Keratinocyte (primary cell): ENCODE results near the gene GTF3C5. TPM values are rescaled to one million over a fixed set of nuclear protein-coding genes. Genes with fewer than 3 reads are reported as not detected.
"Not testable (repeated sequence)": the region's sequence is repeated elsewhere in the genome, so short reads cannot be mapped to it uniquely, and the experiment has no call there.

Experiments used
- DNase-seq: peaks from one replicate; pipeline ENCODE4 v3.0.0-alpha.2; 2011; ENCODE audit warnings: low read depth, missing footprints, low spot score
- FAIRE-seq: peaks from 2 replicates; lab custom pipeline; 2011; peaks lifted over from hg19 to GRCh38; lab: Jason Lieb, UNC
- H2AFZ ChIP-seq: 2 replicates; pipeline ENCODE4 v1.6.0; 2012; ENCODE audit warnings: low read length, control low read depth, inconsistent platforms; ENCODE audit not compliant: control insufficient read depth
- H3K27ac ChIP-seq: 2 replicates; pipeline ENCODE4 v1.5.1; 2011; ENCODE audit warnings: low read length; ENCODE audit not compliant: control insufficient read depth, insufficient read depth
- H3K27me3 ChIP-seq: 3 replicates; pipeline ENCODE4 v1.6.0; 2011; ENCODE audit warnings: low read length; ENCODE audit not compliant: control insufficient read depth, insufficient read depth; ENCODE audit errors: extremely low read depth
- H3K36me3 ChIP-seq, 2 experiments: 2 replicates in 1 of 2; 3 replicates in 1 of 2; pipeline ENCODE4 v1.5.1; 2011; ENCODE audit warnings: low read length in 2 of 2, mild to moderate bottlenecking in 1 of 2; ENCODE audit not compliant: control insufficient read depth in 2 of 2, insufficient read depth in 2 of 2; ENCODE audit errors: extremely low read depth in 1 of 2
- H3K4me1 ChIP-seq: 3 replicates; pipeline ENCODE4 v1.5.1; 2011; ENCODE audit warnings: low read length; ENCODE audit not compliant: control insufficient read depth, insufficient read depth; ENCODE audit errors: extremely low read depth
- H3K4me2 ChIP-seq: 3 replicates; pipeline ENCODE4 v1.6.0; 2011; ENCODE audit warnings: low read depth, low read length; ENCODE audit not compliant: control insufficient read depth, insufficient read depth; ENCODE audit errors: extremely low read depth
- H3K4me3 ChIP-seq, 3 experiments: fragments of 200-600 bp in 1 of 3; sonication (generic) in 1 of 3; 2 replicates in 2 of 3; 3 replicates in 1 of 3; pipeline ENCODE4 v1.5.1; 2011 to 2016; ENCODE audit warnings: low read length in 3 of 3, mild to moderate bottlenecking in 3 of 3, control low read depth in 2 of 3, inconsistent platforms in 1 of 3, low read depth in 1 of 3, mixed read lengths in 1 of 3, mixed run types in 1 of 3, moderate library complexity in 1 of 3; ENCODE audit not compliant: control insufficient read depth in 2 of 3, insufficient read depth in 2 of 3; ENCODE audit errors: extremely low read depth in 1 of 3
- H3K79me2 ChIP-seq: 2 replicates; pipeline ENCODE4 v1.6.0; 2012; ENCODE audit warnings: low read length; ENCODE audit not compliant: control insufficient read depth, insufficient read depth
- H3K9ac ChIP-seq: 3 replicates; pipeline ENCODE4 v1.6.0; 2011; ENCODE audit warnings: low read length; ENCODE audit not compliant: control insufficient read depth, insufficient read depth; ENCODE audit errors: extremely low read depth
- H3K9me1 ChIP-seq: 3 replicates; pipeline ENCODE4 v1.6.0; 2011; ENCODE audit warnings: low read length; ENCODE audit not compliant: control insufficient read depth, insufficient read depth; ENCODE audit errors: extremely low read depth
- H3K9me3 ChIP-seq: 2 replicates; pipeline ENCODE4 v1.5.1; 2012; ENCODE audit warnings: low read depth, low read length; ENCODE audit not compliant: control insufficient read depth
- H4K20me1 ChIP-seq: 3 replicates; pipeline ENCODE4 v1.6.0; 2011; ENCODE audit warnings: low read length; ENCODE audit not compliant: control insufficient read depth, insufficient read depth; ENCODE audit errors: extremely low read depth
- EZH2 ChIP-seq: IDR thresholded peaks from one replicate; pipeline ENCODE4 v1.6.1; 2012; ENCODE audit warnings: inconsistent platforms, mild to moderate bottlenecking, low read length, moderate library complexity
- dilution Hi-C: fragments of 300-500 bp; cut with MboI; formaldehyde crosslinking; loops from one replicate; pipeline ENCODE4 v1.7.0; 2020; ENCODE audit warnings: low sequenced_read_pairs; ENCODE audit not compliant: extremely low pct_ligation_motif_present
- polyA plus RNA-seq, 5 experiments: library from polyadenylated mRNA; depleted of rRNA in 3 of 5; stranded (reverse) in 3 of 5; stranded (forward) in 1 of 5; unstranded in 1 of 5; fragments of >200 nt; gene quantifications; 1 replicate in 1 of 5; 2 replicates in 3 of 5; 3 replicates in 1 of 5; pipeline versions ENCODE4 v1.2.1 to v1.2.3, GENCODE V29; 2011 to 2012; ENCODE audit warnings: missing spikeins in 2 of 5, low read depth in 1 of 5, low replicate concordance in 1 of 5
- TF ChIP-seq, protein P1 (sequence below), 3 experiments: IDR thresholded peaks in 1 of 3; conservative IDR thresholded peaks in 1 of 3; optimal IDR thresholded peaks in 1 of 3; 2 replicates in 2 of 3; 3 replicates in 1 of 3; pipeline versions ENCODE3 to v1.5.1; 2011; ENCODE audit warnings: low read length in 3 of 3, mild to moderate bottlenecking in 3 of 3, moderate library complexity in 2 of 3, control low read depth in 1 of 3, inconsistent platforms in 1 of 3; ENCODE audit not compliant: insufficient read depth in 2 of 3; ENCODE audit errors: extremely low read depth in 1 of 3

The GTF3C5 gene
- polyA plus RNA-seq, 1 donor (not counting 4 experiments of a cell fraction or from before 2014, with no cell fraction given): 37.2 TPM

DNA sequence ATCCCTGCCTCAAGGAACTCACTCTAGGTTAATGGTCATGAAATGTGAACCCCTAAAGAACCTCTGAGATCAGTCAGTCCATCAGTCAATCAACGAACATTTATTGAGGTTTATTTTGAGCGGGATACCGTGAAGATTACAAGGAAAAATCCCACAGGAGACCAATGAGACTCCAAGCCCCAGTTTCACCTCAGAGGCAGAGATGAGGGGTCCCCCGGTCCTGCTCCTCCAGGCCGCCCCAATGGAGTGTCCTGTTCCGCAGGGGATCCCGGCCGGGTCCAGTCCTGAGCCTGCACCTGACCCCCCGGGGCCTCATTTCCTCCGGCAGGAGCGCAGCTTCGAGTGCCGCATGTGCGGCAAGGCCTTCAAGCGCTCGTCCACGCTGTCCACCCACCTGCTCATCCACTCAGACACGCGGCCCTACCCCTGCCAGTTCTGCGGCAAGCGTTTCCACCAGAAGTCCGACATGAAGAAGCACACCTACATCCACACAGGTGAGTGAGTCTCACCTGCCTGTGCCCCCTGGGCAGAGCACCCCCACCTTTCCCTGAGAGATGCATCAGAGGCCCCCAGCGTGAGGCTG lies 41.3 kb upstream of the GTF3C5 start:
- Histone ChIP-seq H3K79me2 (no peaks in the 10 kb centered on the region), H3K4me3 (no peak overlapping the region), H3K27ac (no peak overlapping the region), H3K27me3 (peaks cover 42% of the 10 kb centered on the region), H4K20me1 (no peaks in the 10 kb centered on the region), H3K9me1 (no peaks in the 10 kb centered on the region), H3K9me3 (no peaks in the 10 kb centered on the region), H2AFZ (no peak overlapping the region), H3K4me2 (no peak overlapping the region), H3K36me3 (no peaks in the 10 kb centered on the region), H3K9ac (no peak overlapping the region), H3K4me1 (peaks cover 19% of the 10 kb centered on the region)
- FAIRE-seq (no peak), DNase-seq (no peak)
- dilution Hi-C loops: no loop called here
- TF ChIP-seq, protein P1, sequence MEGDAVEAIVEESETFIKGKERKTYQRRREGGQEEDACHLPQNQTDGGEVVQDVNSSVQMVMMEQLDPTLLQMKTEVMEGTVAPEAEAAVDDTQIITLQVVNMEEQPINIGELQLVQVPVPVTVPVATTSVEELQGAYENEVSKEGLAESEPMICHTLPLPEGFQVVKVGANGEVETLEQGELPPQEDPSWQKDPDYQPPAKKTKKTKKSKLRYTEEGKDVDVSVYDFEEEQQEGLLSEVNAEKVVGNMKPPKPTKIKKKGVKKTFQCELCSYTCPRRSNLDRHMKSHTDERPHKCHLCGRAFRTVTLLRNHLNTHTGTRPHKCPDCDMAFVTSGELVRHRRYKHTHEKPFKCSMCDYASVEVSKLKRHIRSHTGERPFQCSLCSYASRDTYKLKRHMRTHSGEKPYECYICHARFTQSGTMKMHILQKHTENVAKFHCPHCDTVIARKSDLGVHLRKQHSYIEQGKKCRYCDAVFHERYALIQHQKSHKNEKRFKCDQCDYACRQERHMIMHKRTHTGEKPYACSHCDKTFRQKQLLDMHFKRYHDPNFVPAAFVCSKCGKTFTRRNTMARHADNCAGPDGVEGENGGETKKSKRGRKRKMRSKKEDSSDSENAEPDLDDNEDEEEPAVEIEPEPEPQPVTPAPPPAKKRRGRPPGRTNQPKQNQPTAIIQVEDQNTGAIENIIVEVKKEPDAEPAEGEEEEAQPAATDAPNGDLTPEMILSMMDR (optimal IDR thresholded peaks at IDR 0.05 in 1 of 3, IDR thresholded peaks at IDR 0.05 in 1 of 3, conservative IDR thresholded peaks at IDR 0.05 in 1 of 3; ENCODE audit: extremely low read depth in 1 of 3, insufficient read depth in 2 of 3, low read length in 3 of 3): no peak
- no peak for TF ChIP-seq EZH2

DNA sequence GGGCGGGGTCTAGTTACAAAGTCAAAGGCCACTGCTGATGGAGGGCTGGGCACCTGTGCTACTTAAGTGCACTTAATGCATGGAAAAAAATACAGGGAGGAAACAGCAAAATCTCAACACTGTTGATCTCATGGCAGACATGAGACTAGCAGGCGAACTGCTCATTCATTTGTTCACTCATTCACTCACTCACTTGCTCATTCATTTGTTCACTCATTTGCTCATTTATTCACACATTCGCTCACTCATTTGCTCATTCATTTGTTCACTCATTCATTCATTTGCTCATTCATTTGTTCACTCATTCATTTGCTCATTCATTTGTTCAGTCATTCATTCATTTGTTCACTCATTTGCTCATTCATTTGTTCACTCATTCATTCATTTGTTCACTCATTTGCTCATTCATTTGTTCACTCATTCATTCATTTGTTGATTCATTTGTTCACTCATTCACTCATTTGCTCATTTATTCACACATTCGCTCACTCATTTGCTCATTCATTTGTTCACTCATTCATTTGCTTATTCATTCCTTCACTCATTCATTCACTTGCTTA lies 40.7 kb upstream of the GTF3C5 start:
- H2AFZ ChIP-seq, H3K27ac ChIP-seq, H3K36me3 ChIP-seq, dilution Hi-C loops, H3K9me3 ChIP-seq, H3K79me2 ChIP-seq, H3K4me3 ChIP-seq, H3K9ac ChIP-seq, H3K9me1 ChIP-seq, FAIRE-seq, DNase-seq, H4K20me1 ChIP-seq, H3K4me2 ChIP-seq: not testable (repeated sequence)
- Histone ChIP-seq H3K4me1 (peaks cover 25% of the 10 kb centered on the region), H3K27me3 (peaks cover 40% of the 10 kb centered on the region)

DNA sequence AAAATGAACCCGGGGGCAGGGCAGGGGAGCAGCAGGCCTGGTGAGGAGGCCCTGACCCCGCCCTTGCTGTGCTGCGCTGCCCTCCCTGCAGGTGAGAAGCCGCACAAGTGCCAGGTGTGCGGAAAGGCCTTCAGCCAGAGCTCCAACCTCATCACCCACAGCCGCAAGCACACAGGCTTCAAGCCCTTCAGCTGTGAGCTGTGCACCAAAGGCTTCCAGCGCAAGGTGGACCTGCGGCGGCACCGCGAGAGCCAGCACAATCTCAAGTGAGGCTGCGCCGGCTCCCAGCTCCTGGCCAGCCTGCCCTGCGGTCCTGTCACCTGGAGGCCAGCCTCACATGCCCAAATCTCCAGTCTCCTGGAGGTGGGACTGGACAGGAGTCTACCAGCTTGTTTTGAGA lies 40.0 kb upstream of the GTF3C5 start:
- Histone ChIP-seq H3K9me1 (no peaks in the 10 kb centered on the region), H3K4me3 (no peak overlapping the region), H4K20me1 (no peaks in the 10 kb centered on the region), H3K79me2 (no peaks in the 10 kb centered on the region), H2AFZ (no peak overlapping the region), H3K4me1 (peaks cover 27% of the 10 kb centered on the region), H3K36me3 (no peaks in the 10 kb centered on the region), H3K27me3 (peaks cover 33% of the 10 kb centered on the region), H3K27ac (no peak overlapping the region), H3K4me2 (no peak overlapping the region), H3K9ac (no peak overlapping the region), H3K9me3 (no peaks in the 10 kb centered on the region)
- TF ChIP-seq, protein P1 (optimal IDR thresholded peaks at IDR 0.05 in 1 of 3, IDR thresholded peaks at IDR 0.05 in 1 of 3, conservative IDR thresholded peaks at IDR 0.05 in 1 of 3; ENCODE audit: extremely low read depth in 1 of 3, insufficient read depth in 2 of 3, low read length in 3 of 3): no peak
- TF ChIP-seq EZH2: no peak
- dilution Hi-C loops: no loop called here
- no peak for FAIRE-seq
- no peak for DNase-seq
